ENCODE data around the gene CRELD2. TPM values are rescaled to one million over a fixed set of nuclear protein-coding genes. Genes with fewer than 3 reads are reported as not detected.

CRELD2 gene
- total RNA-seq, 1 donor from 2014 or later = 44.3 TPM

DNA sequence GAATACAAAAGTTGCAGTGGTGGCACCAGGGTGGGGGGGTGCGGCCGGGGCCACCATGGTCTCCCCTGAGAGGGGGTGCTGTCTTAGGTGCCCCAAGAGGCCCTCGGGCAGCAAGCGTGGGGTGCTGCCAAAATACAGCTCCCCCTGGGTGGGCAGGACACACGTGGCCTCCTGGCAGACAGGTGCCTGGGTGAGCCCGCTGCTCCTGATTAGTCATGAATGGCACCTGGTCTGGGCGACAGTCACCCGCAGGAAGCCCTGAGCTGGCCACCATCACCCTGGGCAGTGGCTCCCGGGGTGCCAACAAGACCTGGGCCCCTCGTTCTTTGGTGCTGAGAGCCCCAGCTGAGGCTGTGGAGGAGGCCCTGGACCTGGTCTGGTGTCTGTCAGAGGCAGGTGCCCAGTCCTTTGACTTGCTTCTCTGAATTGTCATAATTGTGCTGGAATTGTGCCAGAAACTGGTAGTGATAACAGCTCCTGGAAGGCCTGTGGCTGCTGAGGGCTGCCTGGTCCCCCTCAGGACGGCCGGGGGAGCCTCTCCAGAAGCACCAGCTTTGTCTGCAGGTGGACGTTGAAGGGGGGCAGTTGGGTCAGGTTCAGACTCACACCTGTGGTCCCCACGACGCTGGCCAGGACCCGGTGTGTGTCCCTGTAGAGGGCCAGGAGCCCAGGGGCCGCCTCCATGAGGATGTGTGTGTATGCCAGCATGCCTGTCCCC is 15.0 kb upstream of the CRELD2 start:
- no peak for TF ChIP-seq CTCF (IDR thresholded peaks at IDR 0.05)
- Mint-ChIP-seq H3K9me3 (ENCODE audit: low read depth) (no peaks in the 10 kb centered on the region), H3K4me3 (ENCODE audit: unreplicated experiment) (no peak overlapping the region), H3K4me1 (ENCODE audit: low read depth) (no peaks in the 10 kb centered on the region), H3K36me3 (ENCODE audit: low read depth) (peaks cover 20% of the 10 kb centered on the region), H3K27me3 (ENCODE audit: low read depth) (no peaks in the 10 kb centered on the region), H3K27ac (ENCODE audit: unreplicated experiment) (no peak overlapping the region)
- DNase-seq (ENCODE audit: low spot score) = peak; percentile 57

DNA sequence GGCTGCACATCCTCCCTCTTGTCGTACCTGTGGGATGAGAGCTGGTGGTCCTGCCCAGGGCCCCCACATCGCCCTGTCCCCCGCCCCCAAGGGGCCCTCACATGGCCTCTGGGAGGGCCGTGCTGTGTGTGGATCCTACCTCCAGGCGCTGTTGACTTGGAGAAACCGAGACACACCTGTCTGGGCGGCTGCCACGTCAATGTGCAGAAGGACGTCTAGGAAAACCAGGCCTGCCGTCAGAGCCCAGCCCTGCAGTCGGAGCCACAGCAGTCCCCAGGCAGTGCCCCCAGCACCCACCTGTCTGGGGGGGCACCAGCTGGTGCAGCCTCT is 14.4 kb upstream of the CRELD2 start:
- no peaks in the 10 kb centered on the region for H3K27me3 Mint-ChIP-seq (ENCODE audit: low read depth)
- H3K36me3 Mint-ChIP-seq (ENCODE audit: low read depth) = peaks cover 20% of the 10 kb centered on the region
- DNase-seq (ENCODE audit: low spot score) = peak; percentile 83
- H3K4me1 Mint-ChIP-seq (ENCODE audit: low read depth) = no peaks in the 10 kb centered on the region
- no peak overlapping the region for H3K4me3 Mint-ChIP-seq (ENCODE audit: unreplicated experiment)
- no peaks in the 10 kb centered on the region for H3K9me3 Mint-ChIP-seq (ENCODE audit: low read depth)
- no peak overlapping the region for H3K27ac Mint-ChIP-seq (ENCODE audit: unreplicated experiment)
- TF ChIP-seq CTCF (IDR thresholded peaks at IDR 0.05) = no peak

GRCh38 chr22:49905465-49905864 is 13.0 kb upstream of the CRELD2 start:
- Mint-ChIP-seq H3K36me3 (ENCODE audit: low read depth) (peaks cover 18% of the 10 kb centered on the region), H3K9me3 (ENCODE audit: low read depth) (no peaks in the 10 kb centered on the region), H3K27ac (ENCODE audit: unreplicated experiment) (no peak overlapping the region), H3K27me3 (ENCODE audit: low read depth) (no peaks in the 10 kb centered on the region), H3K4me1 (ENCODE audit: low read depth) (no peaks in the 10 kb centered on the region), H3K4me3 (ENCODE audit: unreplicated experiment) (no peak overlapping the region)
- TF ChIP-seq CTCF (IDR thresholded peaks at IDR 0.05) = no peak
- DNase-seq (ENCODE audit: low spot score) = peak; percentile 78

DNA sequence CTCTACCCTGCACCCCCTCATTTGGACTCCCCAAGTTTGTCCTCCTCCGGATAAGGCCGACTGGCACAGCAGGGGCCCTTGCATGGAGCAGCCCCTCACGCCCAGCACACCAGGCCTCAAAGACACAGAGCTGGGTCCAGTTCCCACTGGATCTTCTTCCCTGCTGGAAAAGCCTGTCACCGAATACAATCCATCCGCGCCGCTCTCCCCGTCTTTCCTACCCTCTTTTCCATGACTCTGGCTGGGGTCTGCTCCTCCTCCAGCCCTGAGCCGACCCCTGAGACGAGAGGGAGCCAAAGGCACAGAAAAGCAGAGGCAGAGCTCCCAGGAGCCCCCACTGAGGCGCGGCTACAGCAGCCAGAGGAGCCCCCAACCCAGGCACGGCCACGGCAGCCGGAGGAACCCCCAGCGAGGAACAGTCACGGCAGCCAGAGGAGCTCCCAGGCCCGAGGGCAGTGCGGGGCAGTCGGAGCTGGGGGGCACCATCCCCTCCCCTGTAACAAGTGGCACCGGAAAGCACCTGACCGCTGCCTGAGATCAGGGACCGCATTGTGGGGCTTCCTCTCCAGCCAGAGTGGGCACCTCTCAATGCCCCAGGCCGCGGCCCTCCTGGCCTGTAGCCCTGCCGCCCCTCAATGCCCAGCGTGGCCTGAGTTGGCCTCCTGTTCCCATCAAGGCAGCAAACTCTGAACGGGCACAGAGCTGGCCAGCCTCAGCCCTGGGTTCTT is 12.2 kb upstream of the CRELD2 start:
- Mint-ChIP-seq H3K27ac (ENCODE audit: unreplicated experiment) (no peak overlapping the region), H3K9me3 (ENCODE audit: low read depth) (no peaks in the 10 kb centered on the region), H3K4me1 (ENCODE audit: low read depth) (no peaks in the 10 kb centered on the region), H3K36me3 (ENCODE audit: low read depth) (peaks cover 13% of the 10 kb centered on the region), H3K4me3 (ENCODE audit: unreplicated experiment) (no peak overlapping the region), H3K27me3 (ENCODE audit: low read depth) (no peaks in the 10 kb centered on the region)
- peak; percentile 89 for DNase-seq (ENCODE audit: low spot score)
- no peak for TF ChIP-seq CTCF (IDR thresholded peaks at IDR 0.05)

DNA sequence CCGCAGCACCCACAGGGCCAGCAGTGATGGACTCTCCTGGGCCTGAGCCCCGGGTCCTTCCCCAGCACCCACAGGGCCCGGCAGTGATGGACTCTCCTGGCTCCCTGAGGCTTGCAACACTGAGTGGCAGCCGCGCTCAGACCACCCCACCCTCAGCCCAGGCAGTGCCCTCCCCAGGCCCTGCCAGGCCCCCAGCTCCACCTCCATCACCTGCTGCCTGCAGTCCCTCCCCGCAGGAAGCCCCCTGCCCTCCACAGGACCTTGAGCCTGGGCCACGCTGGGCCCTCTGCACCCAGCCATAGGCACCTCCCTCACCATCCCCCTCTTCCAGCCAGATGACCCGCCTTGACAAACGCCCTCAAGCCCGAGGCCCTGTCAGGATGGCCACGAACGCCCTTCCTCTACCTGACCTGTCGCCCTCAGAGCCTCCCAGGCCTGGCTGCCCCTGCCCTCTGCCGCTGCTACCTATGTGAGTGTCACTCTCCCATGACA is 11.6 kb upstream of the CRELD2 start:
- Mint-ChIP-seq H3K9me3 (ENCODE audit: low read depth) (no peaks in the 10 kb centered on the region), H3K27ac (ENCODE audit: unreplicated experiment) (no peak overlapping the region), H3K27me3 (ENCODE audit: low read depth) (no peaks in the 10 kb centered on the region), H3K36me3 (ENCODE audit: low read depth) (peaks cover 9% of the 10 kb centered on the region), H3K4me1 (ENCODE audit: low read depth) (no peaks in the 10 kb centered on the region), H3K4me3 (ENCODE audit: unreplicated experiment) (no peak overlapping the region)
- DNase-seq (ENCODE audit: low spot score) = no peak
- no peak for TF ChIP-seq CTCF (IDR thresholded peaks at IDR 0.05)
